ENCODE results near the gene MYB.

- TF ChIP-seq GATA2 (IDR thresholded peaks at IDR 0.05; ENCODE audit: low read depth, low read length) (no peak), GATA3 (IDR thresholded peaks at IDR 0.05; ENCODE audit: low read depth, low read length) (no peak)
Observed at GRCh38 chr6:135258970-135259369, 77.9 kb downstream of the MYB start.

Data from SH-SY5Y (cell line).